Skin of body (tissue), 2 donors: ENCODE data around the gene PPP1R14B. TPM values are rescaled to one million over a fixed set of nuclear protein-coding genes. Genes with fewer than 3 reads are reported as not detected.

Source experiments
- DNase-seq: peaks from one replicate; lab custom pipeline; 2025; lab: John Stamatoyannopoulos, UW
- total RNA-seq: library from RNA; depleted of rRNA; stranded (reverse); fragments of >200 nt; gene quantifications from one replicate; pipeline ENCODE4 v1.2.3, GENCODE V29; 2014

The PPP1R14B gene
- total RNA-seq, 1 donor from 2014 or later = 43.1 TPM

- no peak for DNase-seq
Measured at GRCh38 chr11:64281957-64282770, 35.4 kb upstream of the PPP1R14B start.

- DNase-seq = no peak
Measured at GRCh38 chr11:64278576-64279190, 31.9 kb upstream of the PPP1R14B start.

- DNase-seq = no peak
Measured at GRCh38 chr11:64276653-64277431, 30.1 kb upstream of the PPP1R14B start.

GRCh38 chr11:64275841-64276240, 29.1 kb upstream of the PPP1R14B start:
- DNase-seq = no peak

GRCh38 chr11:64275031-64275800, 28.5 kb upstream of the PPP1R14B start:
- no peak for DNase-seq

- peak; percentile 99 for DNase-seq
Measured at GRCh38 chr11:64269540-64270220, 22.9 kb upstream of the PPP1R14B start.

- DNase-seq = peak; percentile 51
Measured at GRCh38 chr11:64268893-64269539, 22.3 kb upstream of the PPP1R14B start.

- no peak for DNase-seq
Measured at GRCh38 chr11:64268025-64268892, 21.5 kb upstream of the PPP1R14B start.

GRCh38 chr11:64267207-64267945, 20.6 kb upstream of the PPP1R14B start:
- DNase-seq = no peak

GRCh38 chr11:64266339-64266738, 19.6 kb upstream of the PPP1R14B start:
- no peak for DNase-seq

- DNase-seq = no peak
Measured at GRCh38 chr11:64265176-64266160, 18.7 kb upstream of the PPP1R14B start.

GRCh38 chr11:64264371-64264852, 17.7 kb upstream of the PPP1R14B start:
- no peak for DNase-seq

GRCh38 chr11:64263947-64264317, 17.2 kb upstream of the PPP1R14B start:
- DNase-seq = no peak

- DNase-seq = no peak
Measured at GRCh38 chr11:64263021-64263946, 16.5 kb upstream of the PPP1R14B start.

- no peak for DNase-seq
Measured at GRCh38 chr11:64262271-64263002, 15.7 kb upstream of the PPP1R14B start.
